Measurements from ENCODE around the gene TBC1D2B. TPM values are rescaled to one million over a fixed set of nuclear protein-coding genes. Genes with fewer than 3 reads are reported as not detected.

TBC1D2B gene
- total and polyA plus RNA-seq, 2 of the 4 experiments (the other 2 are of a cell fraction), result 17.7 to 28.3 TPM

DNA sequence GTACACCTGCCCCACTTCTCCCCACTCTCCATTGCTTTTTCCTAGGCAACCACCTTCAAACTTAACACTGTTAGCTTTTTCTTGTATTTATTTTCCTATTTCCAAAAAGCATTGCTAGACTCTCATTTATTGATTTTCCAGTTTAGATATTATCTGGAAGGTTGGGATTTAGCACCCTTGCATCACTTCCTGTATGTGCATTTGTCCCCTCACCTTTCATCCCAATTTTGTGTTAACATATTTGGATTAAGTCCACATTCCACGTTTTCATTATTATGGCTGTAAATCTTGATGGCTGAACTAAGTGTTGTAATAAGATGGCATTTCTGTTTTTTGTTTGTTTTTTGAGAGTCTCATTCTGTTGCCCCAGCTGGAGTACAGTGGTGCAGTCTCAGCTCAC lies 109.7 kb downstream of the TBC1D2B start:
- no peak overlapping the region for H2AK5ac ChIP-seq (ENCODE audit: low read depth, low read length)
- no peak overlapping the region for H3K4me3 ChIP-seq (ENCODE audit: insufficient read depth, low read depth, low read length)
- no peak overlapping the region for H3K4ac ChIP-seq (ENCODE audit: low read depth, low read length)
- ATAC-seq (ENCODE audit: low read depth) (no peak), DNase-seq (no peak)
- in situ Hi-C loops (cut with MboI; ENCODE audit: low sequenced_read_pairs) (loop anchor here (5.0 to 25.0 kb wide), 2 partner anchors 140 to 470 kb away; partner anchors contain the start of gene IREB2), dilution Hi-C loops (cut with HindIII; ENCODE audit: low sequenced_read_pairs, unreplicated experiment) (no loop called here), intact Hi-C loops (cut with micrococcal nuclease) (loop anchor here (1.0 kb wide), 1 partner anchor 141 kb away; no protein-coding TSS in a partner anchor)
- no peak overlapping the region for H4K5ac ChIP-seq (ENCODE audit: low read depth, low read length)
- H3K9ac ChIP-seq (ENCODE audit: low read depth, low read length), result no peak overlapping the region
- H3K14ac ChIP-seq (replicated peaks; ENCODE audit: low read depth, low read length), result no peak overlapping the region
- no peak overlapping the region for H4K91ac ChIP-seq (ENCODE audit: insufficient read depth, low read depth, low read length)
- peaks cover 3% of the 10 kb centered on the region for H3K9me3 ChIP-seq (ENCODE audit: control insufficient read depth, insufficient read depth, low read length)
- no peaks in the 10 kb centered on the region for H3K79me1 ChIP-seq (ENCODE audit: low read depth in 1 of 2, low read length in 2 of 2)
- ChIA-PET POLR2A (ENCODE audit: unreplicated experiment) (no interaction called here), CTCF (interaction anchor here (0.7 to 2.3 kb wide), 4 partner anchors 9 to 140 kb away, joined by 3 to 27 read pairs (median 5); no protein-coding TSS in a partner anchor)
- H3K56ac ChIP-seq (ENCODE audit: extremely low read depth, insufficient read depth, low read length), result no peak overlapping the region
- H4K8ac ChIP-seq (ENCODE audit: low read depth in 2 of 2, low read length in 2 of 2), result no peak overlapping the region
- H4K20me1 ChIP-seq (ENCODE audit: insufficient read depth, low read length), result no peaks in the 10 kb centered on the region
- H3K23ac ChIP-seq (ENCODE audit: low read depth, low read length), result no peak overlapping the region
- no CpG with 5 or more reads among the region's 1 CpG for WGBS, 2 experiments (ENCODE audit: extremely low coverage in 2 of 2, insufficient read length in 1 of 2)
- no peaks in the 10 kb centered on the region for H3K4me1 ChIP-seq (ENCODE audit: control insufficient read depth, insufficient read depth, low read length)
- no peak for TF ChIP-seq CEBPB (IDR thresholded peaks at IDR 0.05; ENCODE audit: low read depth, low read length)
- no peak for TF ChIP-seq NFE2L2 (IDR thresholded peaks at IDR 0.05; ENCODE audit: low read depth, low read length)
- TF ChIP-seq RAD21 (IDR thresholded peaks at IDR 0.05; ENCODE audit: low read length), result no peak
- TF ChIP-seq POLR2A (IDR thresholded peaks at IDR 0.05; ENCODE audit: low read depth, low read length), result no peak
- TF ChIP-seq RFX5 (IDR thresholded peaks at IDR 0.05; ENCODE audit: low read depth, low read length), result no peak
- no peak for TF ChIP-seq RCOR1 (IDR thresholded peaks at IDR 0.05; ENCODE audit: insufficient replicate concordance, low read length)
- no peak for TF ChIP-seq BHLHE40 (IDR thresholded peaks at IDR 0.05; ENCODE audit: low read depth, low read length)
- TF ChIP-seq USF2 (IDR thresholded peaks at IDR 0.05; ENCODE audit: low read depth, low read length), result no peak
- TF ChIP-seq MXI1 (IDR thresholded peaks at IDR 0.05; ENCODE audit: borderline replicate concordance, low read depth, low read length), result no peak
- no peak for TF ChIP-seq MAFK (IDR thresholded peaks at IDR 0.05; ENCODE audit: low read depth, low read length)
- TF ChIP-seq CTCF (conservative IDR thresholded peaks at IDR 0.05; ENCODE audit: low read depth, low read length), result no peak
- TF ChIP-seq ELK1 (IDR thresholded peaks at IDR 0.05; ENCODE audit: borderline replicate concordance, low read depth, low read length), result no peak
- no peak for TF ChIP-seq FOS (IDR thresholded peaks at IDR 0.05; ENCODE audit: low read depth, low read length)
- no peak for TF ChIP-seq CHD1 (IDR thresholded peaks at IDR 0.05; ENCODE audit: low read depth, low read length)
- TF ChIP-seq MAZ (IDR thresholded peaks at IDR 0.05; ENCODE audit: borderline replicate concordance, low read depth, low read length), result no peak
- TF ChIP-seq SMC3 (IDR thresholded peaks at IDR 0.05; ENCODE audit: low read depth, low read length), result no peak
- no peak overlapping the region for H3K27ac ChIP-seq (ENCODE audit: insufficient read depth, low read length)
- H3K9me1 ChIP-seq (ENCODE audit: insufficient read depth, low read length), result no peaks in the 10 kb centered on the region
- H2BK15ac ChIP-seq (ENCODE audit: low read depth, low read length), result no peak overlapping the region
- no peak overlapping the region for H2BK20ac ChIP-seq (ENCODE audit: low read depth, low read length)
- no peak overlapping the region for H3K18ac ChIP-seq (ENCODE audit: low read depth, low read length)
- H2AFZ ChIP-seq (replicated peaks; ENCODE audit: low read length, poor library complexity), result no peak overlapping the region
- no TSS peak for BruUV-seq (replicated peaks)
- no peak overlapping the region for H2BK120ac ChIP-seq (ENCODE audit: low read depth, low read length)
- H3K36me3 ChIP-seq (ENCODE audit: control insufficient read depth, insufficient read depth, low read length), result no peaks in the 10 kb centered on the region
- no peak overlapping the region for H2BK5ac ChIP-seq (ENCODE audit: low read depth, low read length, poor library complexity, severe bottlenecking)
- peaks cover 19% of the 10 kb centered on the region for H3K27me3 ChIP-seq (ENCODE audit: control insufficient read depth, insufficient read depth, low read length)
- no peak overlapping the region for H2AK9ac ChIP-seq (replicated peaks; ENCODE audit: low read depth, low read length, poor library complexity)
- no peak overlapping the region for H3K4me2 ChIP-seq (ENCODE audit: low read depth, low read length)

All from IMR-90 (cell line).